Ovary (tissue), 9 donors: ENCODE results near the gene C16orf92. TPM values are rescaled to one million over a fixed set of nuclear protein-coding genes. Genes with fewer than 3 reads are reported as not detected.
"Not testable (repeated sequence)": the region's sequence is repeated elsewhere in the genome, so short reads cannot be mapped to it uniquely, and the experiment has no call there.

ENCODE experiments used
- DNase-seq, 5 donors: peaks; one replicate each; pipeline ENCODE4 v3.0.0-alpha.2; 2019 to 2020
- H3K27ac ChIP-seq, 2 donors: fragments of 200-600 bp; one replicate each; pipeline versions ENCODE4 v1.5.1 to v1.8.0; 2019 to 2022
- H3K27me3 ChIP-seq: fragments of 200-600 bp; one replicate; pipeline ENCODE4 v1.8.0; 2022
- H3K36me3 ChIP-seq: fragments of 200-600 bp; sonication (generic); one replicate; pipeline ENCODE4 v1.5.1; 2019
- H3K4me1 ChIP-seq: one replicate; pipeline ENCODE4 v1.8.1; 2013; ENCODE audit warnings: mild to moderate bottlenecking, moderate library complexity; ENCODE audit not compliant: insufficient read depth
- H3K4me3 ChIP-seq: fragments of 200-600 bp; sonication (generic); one replicate; pipeline ENCODE4 v1.5.1; 2017
- H3K9me3 ChIP-seq, 2 donors: fragments of 200-600 bp in 1 of 2; sonication (generic) in 1 of 2; one replicate each; pipeline versions ENCODE4 v1.5.1 to v1.8.1; 2013 to 2019; ENCODE audit warnings: mild to moderate bottlenecking in 1 of 2, moderate library complexity in 1 of 2
- CTCF ChIP-seq, 3 donors: fragments of 450-650 bp in 2 of 3; fragments of 200-600 bp in 1 of 3; IDR thresholded peaks; one replicate each; pipeline versions ENCODE4 v1.5.1 to v1.8.0; 2016 to 2022; ENCODE audit warnings: antibody characterized with exemption in 3 of 3, mild to moderate bottlenecking in 1 of 3
- EP300 ChIP-seq: sonication (generic); formaldehyde crosslinking; IDR thresholded peaks from one replicate; pipeline ENCODE4 v1.6.1; 2017; ENCODE audit warnings: antibody characterized with exemption
- POLR2A ChIP-seq: fragments of 450-650 bp; IDR thresholded peaks from one replicate; pipeline ENCODE4 v1.6.1; 2017; ENCODE audit warnings: antibody characterized with exemption, mild to moderate bottlenecking, moderate library complexity
- WGBS, 3 donors: extraction: QIAGEN DNeasy Blood & Tissue Kit in 1 of 3; methylation state at CpG; one replicate each; pipeline versions ENCODE4 v1.1.5 to v1.1.7; 2013 to 2017; 5-methylcytosine and 5-hydroxymethylcytosine counted together
- intact Hi-C, 4 donors: fragments of 100-400 bp; cut with DNase I; formaldehyde crosslinking; loops; one replicate each; pipeline versions ENCODE4 v1.11.0 to v1.15.1; 2022 to 2023
- polyA plus RNA-seq, 2 donors: library from polyadenylated mRNA; stranded (reverse); fragments of 200-250 nt in 1 of 2; fragments of 350-450 nt in 1 of 2; fragmentation: Illumina TruSeq in 1 of 2; extraction: RNeasy Lipid Tissue Mini Kit (QIAGEN cat#74804) in 1 of 2; gene quantifications; one replicate each; pipeline ENCODE4 v1.2.3, GENCODE V29; 2013 to 2014
- total RNA-seq, 7 donors: library from RNA; depleted of rRNA in 2 of 7; stranded (reverse); fragments of >200 nt in 2 of 7; fragmentation: NEBNext Ultra II Directional in 3 of 7; extraction: Animal tissue kit (Norgen Biotek cat#: 25700) in 3 of 7; gene quantifications; one replicate each; pipeline versions ENCODE4 v1.1.0 to v1.2.4, GENCODE V29; 2016 to 2023
- donor health status: DM: no; HTN: no; CAD: no; lungs with moderate emphysema.
- donor health status: DM: no; HTN: no; CAD: no.
- donor health status: Bipolar disorder and iron deficiency.
- donor health status: DM: yes; HTN: yes; CAD: no.
- donor health status: DM: no; HTN: no; CAD: no.
- donor health status: DM: yes; HTN: yes; CAD: no.

C16orf92 gene
- total and polyA plus RNA-seq, 9 donors, result not detected

DNA sequence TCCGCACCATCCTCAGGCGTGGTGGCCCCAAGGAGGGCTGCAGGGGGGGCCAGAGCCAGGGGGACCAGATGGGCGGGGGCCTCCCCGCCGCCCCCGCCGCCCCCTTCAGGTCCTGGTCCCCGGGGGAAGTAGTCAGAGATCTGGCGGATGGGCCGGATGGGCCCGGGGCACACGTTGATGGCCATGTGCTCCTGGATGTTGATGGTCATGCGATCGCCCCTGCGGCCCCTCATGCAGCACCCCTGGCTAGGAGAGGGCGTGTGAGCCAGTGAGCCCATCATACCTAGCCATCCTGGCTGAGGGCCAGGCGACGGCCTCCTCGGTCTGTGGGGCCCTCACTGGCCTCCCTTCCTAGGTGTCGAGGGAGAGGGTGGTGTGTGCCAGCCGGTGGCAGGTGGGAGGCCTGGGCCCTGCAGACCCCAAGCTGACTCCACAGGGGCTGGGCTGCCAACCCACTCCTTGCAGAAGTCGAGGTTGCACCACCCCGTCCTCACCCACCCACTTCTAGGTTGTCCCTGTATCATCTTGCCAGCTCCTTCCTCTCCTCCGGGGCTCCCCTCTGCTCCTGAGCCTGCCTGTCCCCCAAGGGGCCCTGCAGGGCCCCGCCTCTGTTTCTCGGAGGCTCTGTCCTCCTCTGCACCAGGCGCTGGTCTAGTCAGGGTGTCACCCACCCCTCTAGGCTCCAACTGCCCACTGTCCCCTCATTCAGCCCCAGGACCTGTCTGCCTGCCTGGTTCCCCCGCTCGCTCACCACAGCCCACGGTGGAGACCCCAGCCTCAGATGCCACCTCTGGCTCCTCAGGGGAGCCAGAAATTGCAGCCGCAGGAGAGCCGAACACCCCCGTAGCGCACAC, 12.8 kb upstream of the C16orf92 start:
- Histone ChIP-seq H3K27me3 (no peaks in the 10 kb centered on the region), H3K9me3 (no peaks in the 10 kb centered on the region), H3K36me3 (no peaks in the 10 kb centered on the region), H3K4me1 (peaks cover 2% of the 10 kb centered on the region), H3K4me3 (peak overlapping the region; percentile 29), H3K27ac (no peak overlapping the region)
- 11 to 19% (median 17%) methylated on average over 27 to 34 of the region's 34 CpGs for WGBS, 3 donors
- intact Hi-C loops, result loop anchor here in 3 of 4 donors (5.0 to 10.0 kb wide), 7 partner anchors 43 to 205 kb away; partner anchors contain the start of genes MAZ (in 2 of the 3), CDIPT (in 1 of the 3), KCTD13 (in 1 of the 3) and PRRT2 (in 1 of the 3)
- TF ChIP-seq EP300, result no peak
- TF ChIP-seq POLR2A, result no peak
- no peak for TF ChIP-seq CTCF (IDR thresholded peaks at IDR 0.05)
- DNase-seq, result no peak

DNA sequence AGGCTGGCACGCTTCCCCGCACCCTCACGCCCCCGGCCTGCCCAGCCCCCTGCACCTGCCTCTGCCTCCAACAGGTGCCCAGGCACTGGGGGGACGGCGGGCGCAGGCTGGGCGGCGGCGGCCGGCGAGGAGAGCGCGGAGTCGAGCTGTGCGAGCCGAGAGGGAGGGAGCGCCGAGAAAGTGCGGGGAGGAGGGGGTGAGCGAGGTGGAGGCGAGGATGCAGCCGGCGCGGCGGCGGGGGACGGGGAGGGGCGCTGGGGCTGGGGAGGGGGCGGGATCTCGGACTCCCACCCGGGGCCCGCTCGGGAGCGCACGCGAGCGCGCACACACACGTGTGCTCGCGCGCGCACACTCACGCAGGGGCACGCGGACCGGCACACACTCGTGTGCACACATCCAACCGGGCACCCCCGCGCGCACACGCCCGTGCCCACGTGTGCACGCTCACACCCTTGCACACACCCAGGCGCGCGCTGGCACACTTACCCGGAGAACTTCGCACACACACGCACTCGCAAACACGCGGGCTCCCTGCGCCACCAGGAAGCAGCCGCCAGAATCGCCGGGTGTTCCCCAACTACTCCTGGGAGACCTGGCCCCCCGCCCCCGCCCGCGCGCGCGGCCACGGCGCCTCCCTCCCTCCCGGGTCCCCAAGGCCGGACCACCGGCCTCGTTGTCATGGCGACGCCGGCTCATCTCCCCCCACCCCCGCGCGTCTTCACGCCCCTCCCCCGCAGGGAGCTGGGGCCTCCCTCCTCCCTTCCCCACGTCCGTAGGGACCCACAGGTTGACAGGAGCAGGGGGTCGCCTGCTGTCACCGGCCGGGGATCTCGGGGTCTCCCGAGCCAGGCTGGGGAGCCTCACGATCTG, 11.9 kb upstream of the C16orf92 start, which contains the start of gene DOC2A:
Gene DOC2A, minus strand, starts transcription at position 184 of the 870 bp plus-strand sequence. CDS start 805 bp downstream, outside the sequence.
- no peaks in the 10 kb centered on the region for H3K36me3 ChIP-seq
- H3K27me3 ChIP-seq, result no peaks in the 10 kb centered on the region
- H3K9me3 ChIP-seq, result no peaks in the 10 kb centered on the region
- no peaks in the 10 kb centered on the region for H3K4me1 ChIP-seq
- no peak within 1 kb of the TSS for H3K27ac ChIP-seq
- peak in 1 of 5 donors; percentile 57 for DNase-seq
- 0 to 2% (median 1%) methylated on average over 11 to 99 of the region's 99 CpGs for WGBS, 3 donors
- intact Hi-C loops, result loop anchor here in 2 of 4 donors (5.0 to 10.0 kb wide), 2 partner anchors 44 to 126 kb away; no protein-coding TSS in a partner anchor
- peak within 1 kb of the TSS; percentile 29 for H3K4me3 ChIP-seq
- TF ChIP-seq EP300, result no peak
- no peak for TF ChIP-seq CTCF (IDR thresholded peaks at IDR 0.05)
- TF ChIP-seq POLR2A, result no peak

DNA sequence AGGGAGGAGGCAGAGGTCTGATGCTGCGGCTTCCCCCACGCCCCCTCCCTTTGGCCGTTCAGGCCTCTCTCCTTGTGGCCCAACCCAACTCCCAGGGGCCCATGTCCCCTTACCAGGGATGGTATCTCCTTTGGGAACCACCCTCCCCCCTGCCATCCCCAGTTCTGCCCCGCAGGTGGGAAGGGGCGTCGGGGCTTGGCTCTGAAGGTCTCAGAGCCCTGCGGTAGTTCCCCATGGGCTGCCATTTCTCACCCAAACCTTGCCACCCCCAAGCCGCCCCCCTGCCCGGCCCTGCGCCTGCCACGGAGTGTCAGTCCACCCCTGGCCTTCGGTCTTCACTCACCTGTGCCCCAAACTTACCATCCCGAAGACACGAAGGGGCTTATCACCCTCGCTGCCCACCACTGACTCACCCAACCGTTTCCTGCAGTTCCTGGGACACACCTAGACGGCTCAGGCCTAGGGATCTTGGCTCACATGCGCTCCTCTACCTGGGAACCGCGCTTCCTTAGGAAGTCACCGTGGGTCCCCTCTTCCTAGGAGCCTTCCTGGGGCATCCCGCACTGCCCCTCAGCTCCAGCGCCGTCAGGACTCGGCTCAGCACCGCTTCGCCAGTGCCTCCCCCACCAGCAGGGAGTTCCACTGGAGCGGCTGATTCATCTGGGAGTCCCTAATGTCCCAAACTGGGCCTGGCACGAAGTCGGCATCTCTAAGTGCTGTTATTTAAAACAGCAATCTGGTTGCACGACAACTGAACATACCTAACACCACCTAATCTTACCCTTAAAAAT, 11.1 kb upstream of the C16orf92 start:
- Histone ChIP-seq H3K9me3 (no peaks in the 10 kb centered on the region), H3K4me1 (no peaks in the 10 kb centered on the region), H3K27me3 (no peaks in the 10 kb centered on the region), H3K27ac (no peak overlapping the region), H3K36me3 (no peaks in the 10 kb centered on the region), H3K4me3 (no peak overlapping the region)
- 56 to 58% (median 58%) methylated on average over 30 to 31 of the region's 31 CpGs for WGBS, 3 donors
- no peak for DNase-seq
- intact Hi-C loops, result loop anchor here in 2 of 4 donors (5.0 to 10.0 kb wide), 2 partner anchors 45 to 127 kb away; no protein-coding TSS in a partner anchor
- TF ChIP-seq POLR2A (no peak), CTCF (IDR thresholded peaks at IDR 0.05) (no peak), EP300 (no peak)

DNA sequence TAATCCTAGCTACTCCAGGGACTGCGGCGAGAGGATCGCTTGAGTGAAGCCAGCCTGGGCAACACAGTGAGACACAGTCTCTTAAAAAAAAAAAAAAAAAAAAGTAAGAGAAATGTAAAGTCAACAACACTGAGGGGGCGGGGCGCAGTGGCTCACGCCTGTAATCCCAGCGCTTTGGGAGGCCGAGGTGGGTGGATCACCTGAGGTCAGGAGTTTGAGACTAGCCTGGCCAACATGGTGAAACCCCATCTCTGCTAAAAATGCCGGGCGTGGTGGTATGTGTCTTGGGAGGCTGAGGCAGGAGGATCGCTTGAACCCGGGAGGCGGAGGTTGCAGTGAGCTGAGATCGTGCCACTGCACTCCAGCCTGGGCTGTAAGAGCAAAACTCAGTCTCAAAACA, 10.4 kb upstream of the C16orf92 start:
- 91 to 92% (median 92%) methylated on average over 14 of the region's 14 CpGs for WGBS, 3 donors
- intact Hi-C loops, result loop anchor here in 2 of 4 donors (5.0 to 10.0 kb wide), 2 partner anchors 45 to 128 kb away; no protein-coding TSS in a partner anchor
- not testable (repeated sequence) for DNase-seq, H3K27me3 ChIP-seq, H3K4me3 ChIP-seq, H3K4me1 ChIP-seq, H3K36me3 ChIP-seq, H3K27ac ChIP-seq, H3K9me3 ChIP-seq

DNA sequence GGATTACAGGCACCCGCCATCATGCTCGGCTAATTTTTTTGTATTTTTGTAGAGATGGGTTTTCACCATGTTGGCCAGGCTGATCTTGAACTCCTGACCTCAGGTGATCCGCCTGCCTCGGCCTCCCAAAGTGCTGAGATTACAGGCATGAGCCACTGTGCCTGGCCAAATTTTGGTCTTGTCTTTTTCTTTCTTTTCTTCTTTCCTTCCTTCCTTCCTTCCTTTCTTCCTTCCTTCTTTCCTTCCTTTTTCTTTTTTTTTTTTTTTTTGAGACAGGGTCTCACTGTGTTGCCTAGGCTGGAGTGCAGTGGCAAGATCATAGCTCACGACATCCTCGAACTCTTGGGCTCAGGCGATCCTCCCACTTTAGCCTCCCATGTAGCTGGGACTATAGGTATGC, 7.5 kb upstream of the C16orf92 start:
- not testable (repeated sequence) for H3K4me1 ChIP-seq, H3K4me3 ChIP-seq, H3K9me3 ChIP-seq, H3K27me3 ChIP-seq, DNase-seq, H3K27ac ChIP-seq, H3K36me3 ChIP-seq
- intact Hi-C loops, result loop anchor here in 1 of 4 donors (10.0 kb wide), 1 partner anchor 131 kb away; no protein-coding TSS in a partner anchor
- 88 to 93% (median 92%) methylated on average over 7 of the region's 7 CpGs for WGBS, 3 donors
